GM10248 (cell line): ENCODE results near the gene POLA2.
A peak's percentile ranks its signal among the peaks of the same experiment; 100 is the strongest.

ENCODE experiments used
- CTCF ChIA-PET: fragments of 300-600 bp; sonication (Branson Sonifier 250); formaldehyde crosslinking; extraction: SDS; loops from one replicate; lab custom pipeline; 2021; ENCODE audit warnings: antibody characterized with exemption; lab: Yijun Ruan, JAX
- POLR2A ChIA-PET: fragments of 350-650 bp; sonication (Branson Sonifier 250); formaldehyde crosslinking; extraction: SDS; loops from one replicate; lab custom pipeline; 2020; ENCODE audit warnings: antibody characterized with exemption; lab: Yijun Ruan, JAX
- DNase-seq: peaks from one replicate; pipeline ENCODE4 v3.0.0; 2012; ENCODE audit errors: extremely low spot score
- TF ChIP-seq, protein P1 (sequence below): IDR thresholded peaks from 2 replicates; pipeline ENCODE4 v1.5.1; 2012; ENCODE audit warnings: mild to moderate bottlenecking, low read depth; ENCODE audit errors: extremely low read depth, missing control alignments, control extremely low read depth

The POLA2 gene

GRCh38 chr11:65216830-65217229 is 44.9 kb upstream of the POLA2 start:
- ChIA-PET CTCF (interaction anchor here (1.5 kb wide), 1 partner anchor 94 kb away, joined by 3 read pairs; no protein-coding TSS in a partner anchor), POLR2A (no interaction called here)
- peak; percentile 25 for DNase-seq

DNA sequence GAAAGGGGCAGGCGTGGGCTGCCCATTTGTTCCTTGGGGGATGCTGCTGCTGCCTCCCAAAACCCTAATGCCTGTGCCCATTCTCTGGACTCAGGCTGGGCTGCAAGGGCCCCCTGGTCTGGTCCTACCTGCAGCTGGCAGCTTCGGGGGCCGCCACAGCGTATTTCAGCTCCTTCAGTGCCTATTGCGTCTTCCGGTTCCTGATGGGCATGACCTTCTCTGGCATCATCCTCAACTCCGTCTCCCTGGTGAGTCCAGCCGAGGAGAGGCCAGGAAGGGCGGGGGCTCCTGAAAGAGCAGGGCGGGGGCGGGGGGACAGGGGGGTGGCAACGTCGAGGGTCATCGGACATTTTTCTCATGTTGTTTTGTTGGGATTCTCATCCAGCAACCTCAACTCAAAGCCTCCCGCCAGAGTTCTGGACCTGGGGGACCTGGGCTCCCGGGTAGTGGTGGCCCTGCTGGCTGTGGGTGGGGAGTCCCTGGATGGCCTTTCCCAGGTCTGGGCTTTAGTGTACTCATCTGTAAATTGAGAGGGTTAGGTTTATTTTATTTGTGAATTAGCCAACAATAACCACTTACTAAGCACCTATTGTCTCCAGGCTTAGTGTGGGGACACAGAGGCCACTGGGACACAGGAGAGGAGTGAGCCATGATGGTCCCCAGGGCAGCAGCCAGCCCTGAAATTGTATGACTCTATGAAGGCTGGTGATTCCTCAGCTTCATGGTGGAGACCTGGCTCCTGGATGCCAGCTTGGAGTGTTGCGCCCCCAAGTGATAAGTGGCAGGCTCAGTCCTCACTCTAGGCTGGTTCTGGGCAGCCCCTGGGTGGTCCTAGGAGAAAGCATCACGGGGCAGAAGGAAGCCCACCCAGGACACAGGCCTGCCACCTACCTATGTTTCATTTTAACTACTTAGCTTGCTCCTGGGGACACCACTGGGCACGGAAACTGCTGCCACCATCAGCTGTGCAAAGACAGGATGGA is 44.0 kb upstream of the POLA2 start:
- TF ChIP-seq, protein P1, sequence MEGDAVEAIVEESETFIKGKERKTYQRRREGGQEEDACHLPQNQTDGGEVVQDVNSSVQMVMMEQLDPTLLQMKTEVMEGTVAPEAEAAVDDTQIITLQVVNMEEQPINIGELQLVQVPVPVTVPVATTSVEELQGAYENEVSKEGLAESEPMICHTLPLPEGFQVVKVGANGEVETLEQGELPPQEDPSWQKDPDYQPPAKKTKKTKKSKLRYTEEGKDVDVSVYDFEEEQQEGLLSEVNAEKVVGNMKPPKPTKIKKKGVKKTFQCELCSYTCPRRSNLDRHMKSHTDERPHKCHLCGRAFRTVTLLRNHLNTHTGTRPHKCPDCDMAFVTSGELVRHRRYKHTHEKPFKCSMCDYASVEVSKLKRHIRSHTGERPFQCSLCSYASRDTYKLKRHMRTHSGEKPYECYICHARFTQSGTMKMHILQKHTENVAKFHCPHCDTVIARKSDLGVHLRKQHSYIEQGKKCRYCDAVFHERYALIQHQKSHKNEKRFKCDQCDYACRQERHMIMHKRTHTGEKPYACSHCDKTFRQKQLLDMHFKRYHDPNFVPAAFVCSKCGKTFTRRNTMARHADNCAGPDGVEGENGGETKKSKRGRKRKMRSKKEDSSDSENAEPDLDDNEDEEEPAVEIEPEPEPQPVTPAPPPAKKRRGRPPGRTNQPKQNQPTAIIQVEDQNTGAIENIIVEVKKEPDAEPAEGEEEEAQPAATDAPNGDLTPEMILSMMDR, result no peak
- ChIA-PET CTCF (interaction anchor here (1.4 to 1.8 kb wide), 6 partner anchors 13 to 107 kb away, joined by 3 to 7 read pairs (median 4); no protein-coding TSS in a partner anchor), POLR2A (no interaction called here)
- peak; percentile 6 for DNase-seq

More at GRCh38 chr11:65216830-65217229, 44.9 kb upstream of the POLA2 start:
- TF ChIP-seq, protein P1, result no peak

DNA sequence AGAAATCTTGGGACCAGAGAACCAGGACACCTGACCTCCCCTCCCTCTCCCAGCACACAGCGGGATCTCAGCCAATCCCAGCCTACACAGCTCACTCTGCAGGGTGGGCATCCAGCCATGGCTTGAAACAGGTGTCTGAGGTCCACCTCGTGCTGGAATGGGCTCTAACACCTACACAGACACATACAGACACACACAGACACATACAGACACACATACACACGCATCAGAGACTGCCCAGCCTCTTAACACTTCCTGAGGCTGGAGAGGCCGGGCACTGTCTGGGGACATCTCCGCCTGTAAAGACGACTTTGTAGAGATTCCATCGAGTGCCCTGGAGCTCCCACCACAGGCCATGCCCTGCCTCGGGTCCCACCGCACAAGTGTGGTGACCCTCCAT is 43.3 kb upstream of the POLA2 start:
- no peak for DNase-seq
- ChIA-PET CTCF (interaction anchor here (1.4 to 1.8 kb wide), 6 partner anchors 14 to 108 kb away, joined by 3 to 7 read pairs (median 4); no protein-coding TSS in a partner anchor), POLR2A (no interaction called here)
- TF ChIP-seq, protein P1, result no peak

DNA sequence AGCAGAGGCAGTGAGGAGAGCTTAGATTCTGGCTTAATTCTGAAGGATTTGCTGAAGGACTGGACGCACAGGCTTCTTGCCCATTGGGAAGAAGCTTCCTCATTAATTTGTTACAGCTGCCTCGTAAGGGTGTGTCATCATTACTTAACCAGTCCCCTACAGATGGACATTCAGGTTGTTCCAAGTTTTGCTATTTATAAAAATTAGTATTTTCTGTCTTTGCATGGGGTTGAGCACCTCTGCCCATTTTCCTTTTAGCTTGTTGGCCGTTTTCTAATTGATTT is 41.9 kb upstream of the POLA2 start:
- POLR2A ChIA-PET, result no interaction called here
- no peak for DNase-seq
- CTCF ChIA-PET, result interaction anchor here (1.2 to 1.4 kb wide), 2 partner anchors 110 to 223 kb away, joined by 3 to 4 read pairs; no protein-coding TSS in a partner anchor
- TF ChIP-seq, protein P1, result no peak

DNA sequence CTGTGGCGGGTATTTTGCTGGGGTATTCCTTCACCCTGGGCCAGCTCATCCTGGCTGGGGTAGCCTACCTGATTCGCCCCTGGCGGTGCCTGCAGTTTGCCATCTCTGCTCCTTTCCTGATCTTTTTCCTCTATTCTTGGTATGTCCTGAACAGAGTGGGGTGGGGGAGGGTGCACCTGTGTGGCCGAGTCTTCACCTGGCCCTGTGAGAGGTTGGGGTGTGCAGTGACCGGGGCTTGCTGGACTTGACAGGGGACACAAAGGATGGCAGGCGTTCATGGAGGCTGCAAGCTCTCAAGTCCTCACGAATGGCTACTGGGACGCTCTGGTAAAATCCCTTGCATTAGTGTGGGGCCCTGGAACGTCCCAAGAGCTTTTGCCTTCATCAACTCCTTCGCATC is 40.7 kb upstream of the POLA2 start:
- TF ChIP-seq, protein P1, result no peak
- POLR2A ChIA-PET, result no interaction called here
- no peak for DNase-seq
- CTCF ChIA-PET, result interaction anchor here (1.0 to 1.4 kb wide), 3 partner anchors 94 to 224 kb away, joined by 3 read pairs; no protein-coding TSS in a partner anchor

- ChIA-PET POLR2A (no interaction called here), CTCF (interaction anchor here (0.7 to 4.6 kb wide), 6 partner anchors 11 to 110 kb away, joined by 3 to 60 read pairs (median 4); partner anchors contain the start of genes CDC42EP2 and DPF2)
- TF ChIP-seq, protein P1, result no peak
- DNase-seq, result no peak
Measured at GRCh38 chr11:65223011-65223410, 38.8 kb upstream of the POLA2 start.
